GM19099 (cell line): ENCODE measurements around the gene NOL9.

Experiments
- POLR2A ChIP-seq: IDR thresholded peaks from 3 replicates; pipeline ENCODE4 v1.6.1; 2011; ENCODE audit warnings: low read depth; ENCODE audit not compliant: insufficient read length; ENCODE audit errors: extremely low read depth

NOL9 gene

DNA sequence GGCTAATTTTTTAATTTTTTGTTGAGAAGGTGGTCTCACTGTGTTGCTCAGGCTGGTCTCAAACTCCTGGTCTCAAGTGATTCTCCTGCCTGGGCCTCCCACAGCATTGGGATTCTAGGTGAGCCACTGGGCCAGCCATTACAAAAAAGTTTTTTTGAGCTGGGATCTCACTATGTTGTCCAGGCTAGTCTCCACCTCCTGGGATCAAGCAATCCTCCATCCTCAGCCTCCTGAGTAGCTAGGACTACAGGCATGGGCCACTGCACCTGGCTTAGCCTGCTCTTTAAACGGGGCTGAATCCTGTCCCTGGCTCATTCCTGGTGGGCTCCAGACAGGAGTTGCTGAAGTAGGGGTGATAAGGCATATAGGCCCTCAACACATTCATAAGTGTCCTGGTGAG, 3.3 kb upstream of the NOL9 start:
- no peak for TF ChIP-seq POLR2A

GRCh38 chr1:6554907-6555778, 830 bp upstream of the NOL9 start, which contains the start of gene TAS1R1:
Gene TAS1R1, plus strand, starts transcription at chr1:6555307. Its CDS starts 67 bp downstream, at chr1:6555374.
- no peak for TF ChIP-seq POLR2A

DNA sequence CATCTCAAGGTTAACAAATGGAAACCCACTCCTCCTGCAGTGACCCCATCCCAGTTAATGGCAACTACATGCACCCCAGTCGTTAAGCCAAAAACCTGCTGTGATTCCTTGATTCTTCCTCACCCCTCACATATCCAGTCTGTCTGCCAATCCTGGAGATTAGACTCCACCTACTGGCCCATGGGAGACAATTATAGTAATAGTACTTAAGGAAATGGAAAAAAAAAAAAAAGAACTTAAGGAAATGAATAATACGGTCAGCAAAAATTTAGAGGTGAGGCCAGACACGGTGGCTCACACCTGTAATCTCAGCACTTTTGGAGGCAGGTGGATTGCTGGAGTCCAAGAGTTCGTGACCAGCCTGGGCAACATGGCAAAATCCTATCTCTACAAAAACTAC, 7.0 kb downstream of the NOL9 start:
- TF ChIP-seq POLR2A, result no peak

DNA sequence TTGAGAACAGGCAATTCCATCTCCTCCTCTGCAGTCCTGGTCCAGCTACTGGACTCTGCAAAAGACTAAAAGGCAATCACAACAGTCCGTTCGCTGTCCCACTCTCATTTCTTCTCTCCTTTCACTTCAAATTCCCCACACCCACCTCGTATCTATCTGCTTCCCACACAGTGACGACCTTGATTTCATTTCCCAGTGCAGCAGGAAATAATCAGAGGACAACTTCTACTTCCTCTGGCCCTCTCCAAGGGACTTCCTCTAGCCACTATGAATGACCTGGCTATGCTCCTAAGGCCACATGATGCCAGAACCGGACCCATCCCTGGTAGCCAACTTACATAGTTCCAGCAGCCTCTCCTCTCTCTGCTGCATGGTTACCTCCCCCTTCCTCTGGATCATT, 8.0 kb downstream of the NOL9 start:
- no peak for TF ChIP-seq POLR2A

DNA sequence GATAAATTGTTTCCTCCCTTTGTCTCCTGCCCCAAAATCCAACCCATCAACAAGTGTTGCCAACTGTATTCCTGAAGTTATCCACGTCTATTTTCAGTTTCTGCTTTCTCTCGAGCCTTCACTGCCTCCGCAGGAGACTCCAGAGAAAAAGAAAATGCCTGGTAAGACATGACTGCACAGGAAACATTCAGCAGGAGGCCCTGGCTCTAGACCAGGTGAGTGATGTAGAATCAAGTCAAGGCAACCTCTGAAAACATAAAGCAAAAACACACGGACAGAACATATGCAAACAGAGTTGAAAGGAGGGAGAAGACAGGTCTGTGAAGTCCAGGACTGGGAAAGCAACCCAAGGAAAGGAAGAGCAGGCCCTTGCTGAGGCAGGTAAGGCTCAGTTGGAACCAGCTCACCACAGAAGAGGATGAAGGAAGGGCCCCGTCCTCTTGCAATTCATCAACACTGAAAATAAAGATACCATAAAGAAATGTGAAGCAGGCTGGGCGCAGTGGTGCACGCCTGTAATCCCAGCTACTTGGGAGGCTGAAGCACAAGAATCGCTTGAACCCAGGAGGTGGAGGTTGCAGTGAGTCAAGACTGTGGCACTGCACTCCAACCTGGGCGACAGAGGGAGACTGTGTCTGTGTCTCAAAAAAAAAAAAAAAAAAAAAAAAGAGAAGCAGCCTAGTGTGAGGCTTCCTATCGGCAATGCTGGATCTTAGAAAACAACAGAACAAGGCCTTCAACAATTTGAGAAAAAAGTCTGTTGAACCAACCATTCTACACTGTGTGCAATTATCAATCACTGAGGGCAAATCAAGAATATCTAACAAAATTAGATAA, 8.8 kb downstream of the NOL9 start:
- no peak for TF ChIP-seq POLR2A

GRCh38 chr1:6544831-6545230, 9.5 kb downstream of the NOL9 start:
- no peak for TF ChIP-seq POLR2A

GRCh38 chr1:6538956-6539355, 15.4 kb downstream of the NOL9 start:
- TF ChIP-seq POLR2A, result no peak

DNA sequence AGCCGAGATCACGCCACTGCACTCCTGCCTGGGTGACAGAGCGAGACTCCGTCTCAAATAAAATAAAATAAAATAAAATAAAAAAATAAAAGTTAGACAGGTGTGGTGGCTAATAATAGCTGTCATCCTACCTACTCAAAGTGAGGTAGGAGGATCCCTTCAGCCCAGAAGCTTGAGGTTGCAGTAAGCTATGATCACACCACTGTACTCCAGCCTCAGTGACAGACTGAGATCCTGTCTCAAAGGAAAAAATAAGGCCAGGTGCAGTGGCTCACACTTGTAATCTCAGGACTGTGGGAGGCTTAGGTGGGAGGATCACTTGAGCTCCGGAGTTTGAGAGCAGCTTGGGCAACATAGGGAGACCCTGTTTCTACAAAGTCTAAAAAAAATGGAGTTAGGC, 18.0 kb downstream of the NOL9 start:
- no peak for TF ChIP-seq POLR2A

DNA sequence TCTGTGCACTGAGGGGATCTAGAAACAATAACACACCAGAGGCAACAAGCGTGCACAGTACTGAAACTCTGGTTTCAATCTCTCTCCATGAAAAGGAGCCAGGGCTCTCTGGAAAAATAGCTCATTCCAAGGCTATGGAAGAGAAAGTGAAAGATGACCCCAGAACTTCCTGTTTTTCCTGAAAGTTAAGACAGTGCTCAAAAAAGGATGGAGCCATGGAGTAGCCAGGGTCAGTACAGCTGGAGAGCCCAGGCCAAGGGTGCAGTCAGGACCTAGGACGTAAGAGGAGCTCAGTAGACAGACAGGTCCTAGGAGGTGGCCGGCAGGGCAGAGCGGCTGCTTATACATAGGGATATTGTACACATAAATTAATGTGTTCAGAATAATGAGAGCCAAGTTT, 19.1 kb downstream of the NOL9 start:
- TF ChIP-seq POLR2A, result no peak

- TF ChIP-seq POLR2A, result no peak
These were observed 20.0 kb downstream of the NOL9 start for GRCh38 chr1:6534248-6534822.

DNA sequence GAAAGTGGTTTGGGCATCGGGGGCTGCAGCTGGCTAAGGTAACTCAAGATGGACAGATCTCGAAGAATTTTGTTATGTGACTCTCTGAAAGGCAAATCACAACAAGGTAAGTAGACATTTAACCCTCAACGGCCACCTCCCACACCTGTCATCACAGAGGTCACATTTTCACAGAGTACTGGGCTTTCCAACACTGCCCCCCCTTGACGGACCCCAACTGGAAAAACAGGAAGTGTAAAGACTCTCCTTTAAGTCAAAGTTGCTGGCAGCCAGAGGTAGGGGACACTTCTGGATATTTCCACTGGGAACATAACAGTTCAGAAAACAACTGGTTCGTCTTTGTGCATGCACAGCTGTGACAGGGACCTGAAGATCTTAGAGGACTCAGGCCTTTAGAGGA, 22.3 kb downstream of the NOL9 start:
- TF ChIP-seq POLR2A, result no peak

DNA sequence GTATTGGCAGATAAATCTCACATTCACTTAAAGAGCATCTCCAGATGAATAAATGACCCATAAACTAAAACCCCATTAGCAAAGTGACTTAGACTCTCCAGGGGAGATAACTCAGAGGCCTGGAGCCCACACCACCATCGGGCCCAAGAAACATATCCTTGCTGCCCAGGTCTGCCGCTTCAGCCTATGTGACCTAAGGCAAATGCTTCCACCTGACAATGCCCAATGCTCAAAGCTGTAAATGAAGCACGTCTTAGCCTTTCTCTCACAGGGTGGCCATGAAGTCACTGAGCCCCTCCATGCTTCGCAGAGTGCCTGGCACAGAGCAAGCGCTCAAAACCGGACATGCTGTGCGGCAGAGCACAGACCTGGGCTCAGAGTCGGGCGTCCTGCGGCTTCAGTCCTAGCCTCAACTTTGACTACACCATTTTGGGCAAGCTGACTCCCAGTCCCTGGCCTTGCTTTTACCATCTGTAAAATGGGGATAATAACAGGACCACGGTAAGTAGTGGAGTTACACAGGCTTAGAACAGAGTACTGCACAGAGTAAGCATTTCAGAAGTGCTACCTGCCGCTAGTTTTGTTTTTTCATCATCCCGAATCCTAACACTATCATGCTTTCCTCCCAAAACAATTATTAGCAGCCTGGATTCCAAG, 23.7 kb downstream of the NOL9 start:
- no peak for TF ChIP-seq POLR2A

GRCh38 chr1:6528492-6528891, 25.8 kb downstream of the NOL9 start:
- TF ChIP-seq POLR2A, result no peak

GRCh38 chr1:6526316-6526715, 28.0 kb downstream of the NOL9 start:
- no peak for TF ChIP-seq POLR2A

DNA sequence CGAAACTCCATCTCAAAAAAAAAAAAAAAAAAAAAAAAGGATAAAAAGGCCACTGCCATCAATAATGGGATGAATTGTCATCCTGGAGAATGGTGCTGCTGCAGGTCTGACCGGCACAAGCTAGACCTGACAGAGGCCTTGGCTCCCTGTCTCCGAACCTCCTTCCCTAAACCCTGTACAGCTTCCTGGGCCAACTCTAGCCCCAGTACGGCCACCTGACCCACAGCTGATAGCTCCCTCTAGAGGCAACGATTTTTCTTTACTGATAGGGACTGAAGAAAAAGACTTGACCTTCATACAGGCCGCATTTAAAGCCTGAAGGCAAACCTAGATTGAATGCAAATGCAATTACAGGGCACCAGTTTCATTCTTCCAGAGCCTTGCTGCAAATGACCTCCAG, 30.7 kb downstream of the NOL9 start:
- TF ChIP-seq POLR2A, result no peak
